Measurements from ENCODE around the gene PITRM1. TPM values are rescaled to one million over a fixed set of nuclear protein-coding genes. Genes with fewer than 3 reads are reported as not detected.

Gene PITRM1
- total and polyA plus RNA-seq, 7 donors = 51.0 to 112 (median 78.8) TPM

GRCh38 chr10:3167611-3168330, 4.8 kb downstream of the PITRM1 start:
- Histone ChIP-seq H3K4me1 (peaks cover 5% of the 10 kb centered on the region), H3K27ac (no peak overlapping the region), H3K4me3 (no peak overlapping the region), H3K36me3 (ENCODE audit: insufficient read depth in 1 of 2, low read depth in 1 of 2) (peaks cover 9 to 78% of the 10 kb centered on the region in 2 donors), H3K27me3 (ENCODE audit: insufficient read depth in 3 of 3, low read length in 2 of 3) (no peaks in the 10 kb centered on the region), H3K9me3 (no peaks in the 10 kb centered on the region)
- DNase-seq = no peak
- 90 to 96% (median 92%) methylated on average over 21 of the region's 21 CpGs for WGBS, 3 donors
- TF ChIP-seq CTCF (IDR thresholded peaks at IDR 0.05) = no peak
- no peak for ATAC-seq
- intact Hi-C loops (cut with DNase I) = no loop called here

GRCh38 chr10:3166496-3167290, 5.9 kb downstream of the PITRM1 start:
- H3K4me1 ChIP-seq = peaks cover 5% of the 10 kb centered on the region

GRCh38 chr10:3165196-3165595, 7.4 kb downstream of the PITRM1 start:
- TF ChIP-seq CTCF (IDR thresholded peaks at IDR 0.05) = no peak
- ATAC-seq (no peak), DNase-seq (no peak)
- H3K36me3 ChIP-seq (ENCODE audit: insufficient read depth in 1 of 2, low read depth in 1 of 2) = peaks cover 12 to 99% of the 10 kb centered on the region in 2 donors
- 88 to 91% (median 90%) methylated on average over 9 of the region's 9 CpGs for WGBS, 3 donors
- no peak overlapping the region for H3K4me3 ChIP-seq
- intact Hi-C loops (cut with DNase I) = no loop called here
- peaks cover under 1% of the 10 kb centered on the region for H3K4me1 ChIP-seq
- no peaks in the 10 kb centered on the region for H3K9me3 ChIP-seq
- H3K27ac ChIP-seq = no peak overlapping the region
- no peaks in the 10 kb centered on the region for H3K27me3 ChIP-seq (ENCODE audit: insufficient read depth in 3 of 3, low read length in 2 of 3)

More at GRCh38 chr10:3166496-3167290, 5.9 kb downstream of the PITRM1 start:
- no peak overlapping the region for H3K27ac ChIP-seq
- no peak overlapping the region for H3K4me3 ChIP-seq
- no peaks in the 10 kb centered on the region for H3K9me3 ChIP-seq
- 83 to 94% (median 92%) methylated on average over 10 of the region's 10 CpGs for WGBS, 3 donors
- intact Hi-C loops (cut with DNase I) = no loop called here
- no peak for DNase-seq
- ATAC-seq = no peak
- H3K36me3 ChIP-seq (ENCODE audit: insufficient read depth in 1 of 2, low read depth in 1 of 2) = peaks cover 12 to 89% of the 10 kb centered on the region in 2 donors
- no peak for TF ChIP-seq CTCF (IDR thresholded peaks at IDR 0.05)
- H3K27me3 ChIP-seq (ENCODE audit: insufficient read depth in 3 of 3, low read length in 2 of 3) = no peaks in the 10 kb centered on the region

GRCh38 chr10:3163879-3164278, 8.7 kb downstream of the PITRM1 start:
- ATAC-seq (no peak), DNase-seq (no peak)
- no peaks in the 10 kb centered on the region for H3K27me3 ChIP-seq (ENCODE audit: insufficient read depth in 3 of 3, low read length in 2 of 3)
- no peaks in the 10 kb centered on the region for H3K9me3 ChIP-seq
- TF ChIP-seq CTCF (IDR thresholded peaks at IDR 0.05) = no peak
- WGBS, 3 donors = 80 to 86% (median 82%) methylated on average over 9 of the region's 9 CpGs
- no peak overlapping the region for H3K27ac ChIP-seq
- H3K36me3 ChIP-seq (ENCODE audit: insufficient read depth in 1 of 2, low read depth in 1 of 2) = peaks cover 17 to 99% of the 10 kb centered on the region in 2 donors
- H3K4me3 ChIP-seq = no peak overlapping the region
- no peaks in the 10 kb centered on the region for H3K4me1 ChIP-seq
- intact Hi-C loops (cut with DNase I) = no loop called here
